Gastroesophageal sphincter (tissue), 3 donors: ENCODE data around the gene ARID2.

ENCODE experiments used
- CTCF ChIP-seq, 4 experiments: fragments of 200-600 bp in 2 of 4; fragments of 450-650 bp in 2 of 4; sonication (generic) in 1 of 4; IDR thresholded peaks; one replicate each; pipeline ENCODE4 v1.5.1; 2017 to 2019; ENCODE audit warnings: antibody characterized with exemption in 4 of 4, mild to moderate bottlenecking in 2 of 4, moderate library complexity in 2 of 4
- POLR2A ChIP-seq, 2 donors: fragments of 450-650 bp; IDR thresholded peaks; one replicate each; pipeline ENCODE4 v1.6.1; 2017; ENCODE audit warnings: antibody characterized with exemption in 2 of 2, mild to moderate bottlenecking in 2 of 2, moderate library complexity in 1 of 2

- TF ChIP-seq CTCF (IDR thresholded peaks at IDR 0.05) (peak in 1 of 4 experiments; percentile 19), POLR2A (IDR thresholded peaks at IDR 0.05) (peak; percentile 70 to 71)
Measured at GRCh38 chr12:45727301-45727979, 2.1 kb upstream of the ARID2 start.
